Measurements from ENCODE around the gene NFIX. TPM values are rescaled to one million over a fixed set of nuclear protein-coding genes. Genes with fewer than 3 reads are reported as not detected.

Gene NFIX
- total and polyA plus RNA-seq, 2 experiments from 2014 or later, result 0.06 to 0.14 TPM

- Histone ChIP-seq H3F3A (replicated peaks; ENCODE audit: low read depth) (peaks cover 42% of the 10 kb centered on the region), H4K20me1 (replicated peaks; ENCODE audit: insufficient read depth) (peaks cover 35% of the 10 kb centered on the region), H3K27ac (ENCODE audit: low read depth) (no peak overlapping the region), H3K27me3 (ENCODE audit: insufficient read depth) (peaks cover 100% of the 10 kb centered on the region), H3K9me2 (ENCODE audit: insufficient read depth) (no peaks in the 10 kb centered on the region), H3K36me3 (ENCODE audit: insufficient read depth) (no peaks in the 10 kb centered on the region), H2AFZ (no peak overlapping the region), H3K4me2 (peak overlapping the region; percentile 71), H3K4me1 (ENCODE audit: insufficient read depth) (peaks cover 84% of the 10 kb centered on the region), H3K4me3 (peak overlapping the region; percentile 45), H3K79me2 (replicated peaks; ENCODE audit: insufficient read depth) (no peaks in the 10 kb centered on the region)
- peaks cover 19% of the 10 kb centered on the region for H3K9me3 Mint-ChIP-seq
- no peak for DNase-seq (ENCODE audit: low spot score)
- ATAC-seq, result no peak
- no peak overlapping the region for H3K27ac Mint-ChIP-seq
- H3K36me3 Mint-ChIP-seq (ENCODE audit: low read depth), result no peaks in the 10 kb centered on the region; the same call in 2 of the 3 replicates
- peaks cover 100% of the 10 kb centered on the region for H3K27me3 Mint-ChIP-seq (ENCODE audit: insufficient read depth, low read depth, poor library complexity)
- TF ChIP-seq EZH2 (IDR thresholded peaks at IDR 0.05; ENCODE audit: low read depth, unreplicated experiment) (peak; percentile 75), ZNF114 (CRISPR knock-in tag; IDR thresholded peaks at IDR 0.05) (no peak)
- peak overlapping the region; percentile 22; the same call in 1 of the 3 replicates for H3K4me3 Mint-ChIP-seq
- peaks cover 68% of the 10 kb centered on the region for H3K4me1 Mint-ChIP-seq
These were observed 18.4 kb downstream of the NFIX start for GRCh38 chr19:13013649-13014048.

- no peak for TF ChIP-seq ZNF462 (CRISPR knock-in tag; IDR thresholded peaks at IDR 0.05)
- TF ChIP-seq NANOG (IDR thresholded peaks at IDR 0.05; ENCODE audit: borderline replicate concordance), result no peak
- peak; percentile 95 for TF ChIP-seq EZH2 (IDR thresholded peaks at IDR 0.05; ENCODE audit: low read depth, unreplicated experiment)
- no peak for TF ChIP-seq REST (IDR thresholded peaks at IDR 0.05; ENCODE audit: unreplicated experiment)
- no peak for TF ChIP-seq CREB1 (CRISPR knock-in tag; IDR thresholded peaks at IDR 0.05; ENCODE audit: low read depth)
- no peak for TF ChIP-seq ZNF114 (CRISPR knock-in tag; IDR thresholded peaks at IDR 0.05)
- H3K4me2 ChIP-seq, result peak overlapping the region; percentile 71
- H2AFZ ChIP-seq, result no peak overlapping the region
- H3K27me3 Mint-ChIP-seq (ENCODE audit: insufficient read depth, low read depth, poor library complexity), result peaks cover 100% of the 10 kb centered on the region
- no peaks in the 10 kb centered on the region for H3K36me3 ChIP-seq (ENCODE audit: insufficient read depth)
- H3K27me3 ChIP-seq (ENCODE audit: insufficient read depth), result peaks cover 100% of the 10 kb centered on the region
- peak overlapping the region; percentile 45; the same call in 1 of the 2 replicates for H3K4me3 ChIP-seq
- peaks cover 72% of the 10 kb centered on the region for H3K4me1 Mint-ChIP-seq
- peaks cover 48% of the 10 kb centered on the region for H3F3A ChIP-seq (replicated peaks; ENCODE audit: low read depth)
- H3K4me3 Mint-ChIP-seq, result peak overlapping the region; percentile 22; the same call in 1 of the 3 replicates
- ATAC-seq (peak; percentile 2; the same call in 2 of the 3 replicates), DNase-seq (ENCODE audit: low spot score) (peak; percentile 70)
- peaks cover 19% of the 10 kb centered on the region for H3K9me3 Mint-ChIP-seq
- H3K9me2 ChIP-seq (ENCODE audit: insufficient read depth), result no peaks in the 10 kb centered on the region
- no peaks in the 10 kb centered on the region for H3K79me2 ChIP-seq (replicated peaks; ENCODE audit: insufficient read depth)
- no peak overlapping the region for H3K27ac Mint-ChIP-seq
- peaks cover 37% of the 10 kb centered on the region for H4K20me1 ChIP-seq (replicated peaks; ENCODE audit: insufficient read depth)
- no peak overlapping the region for H3K27ac ChIP-seq (ENCODE audit: low read depth)
- no peaks in the 10 kb centered on the region for H3K36me3 Mint-ChIP-seq (ENCODE audit: low read depth)
- peaks cover 91% of the 10 kb centered on the region for H3K4me1 ChIP-seq (ENCODE audit: insufficient read depth)
These were observed 19.0 kb downstream of the NFIX start for GRCh38 chr19:13014101-13014920.

Measured in GM23338 (cell line).